Astrocyte of the cerebellum (primary cell): ENCODE measurements around the gene TLE5.

Experiments used
- DNase-seq: peaks from one replicate; pipeline ENCODE4 v3.0.0-alpha.2; 2011; ENCODE audit warnings: low read depth
- H3K4me3 ChIP-seq: 2 replicates; pipeline ENCODE4 v1.5.1; 2011; ENCODE audit warnings: mild to moderate bottlenecking, low read depth, low read length, moderate library complexity
- CTCF ChIP-seq: IDR thresholded peaks from 2 replicates; pipeline ENCODE4 v1.5.1; 2012; ENCODE audit warnings: low read length, low read depth, moderate library complexity, mild to moderate bottlenecking; ENCODE audit errors: missing control alignments
- in situ Hi-C: cut with HindIII; loops from 2 replicates; pipeline ENCODE4 v1.10.0; 2017; ENCODE audit warnings: low sequenced_read_pairs

Gene TLE5

GRCh38 chr19:3073159-3073563 lies 10.9 kb upstream of the TLE5 start:
- in situ Hi-C loops, result no loop called here
- H3K4me3 ChIP-seq, result no peak overlapping the region
- no peak for TF ChIP-seq CTCF
- peak; percentile 35 for DNase-seq

- DNase-seq, result no peak
Measured at GRCh38 chr19:3071768-3072167, 9.5 kb upstream of the TLE5 start.

GRCh38 chr19:3068071-3068470 lies 5.8 kb upstream of the TLE5 start:
- H3K4me3 ChIP-seq, result no peak overlapping the region
- in situ Hi-C loops, result no loop called here
- no peak for DNase-seq
- TF ChIP-seq CTCF, result no peak

More at GRCh38 chr19:3071768-3072167, 9.5 kb upstream of the TLE5 start:
- no peak overlapping the region for H3K4me3 ChIP-seq
- TF ChIP-seq CTCF, result no peak
- in situ Hi-C loops, result no loop called here

DNA sequence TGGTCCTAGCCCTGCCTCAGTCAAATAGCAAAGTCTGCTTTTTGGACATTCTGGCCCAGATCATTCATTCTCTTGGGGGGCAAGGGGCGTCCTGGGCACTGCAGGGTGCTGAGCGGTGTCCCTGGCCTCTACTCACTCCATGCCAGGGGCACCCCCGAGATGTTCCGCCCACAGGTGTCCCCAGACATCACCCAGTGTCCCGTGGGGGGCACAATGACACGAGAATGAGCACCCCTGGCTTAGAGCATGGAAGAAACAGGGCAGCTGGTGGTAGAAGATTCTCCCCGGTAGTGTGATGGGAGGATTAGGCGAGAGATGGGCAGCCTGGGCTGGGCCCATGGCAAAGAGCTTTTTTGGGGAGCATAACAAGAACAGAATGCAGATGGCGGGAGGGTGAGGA lies 5.3 kb upstream of the TLE5 start:
- TF ChIP-seq CTCF, result no peak
- DNase-seq, result no peak
- H3K4me3 ChIP-seq, result no peak overlapping the region
- in situ Hi-C loops, result no loop called here

GRCh38 chr19:3066482-3067049 lies 4.3 kb upstream of the TLE5 start:
- in situ Hi-C loops, result no loop called here
- no peak for TF ChIP-seq CTCF
- no peak for DNase-seq
- no peak overlapping the region for H3K4me3 ChIP-seq

DNA sequence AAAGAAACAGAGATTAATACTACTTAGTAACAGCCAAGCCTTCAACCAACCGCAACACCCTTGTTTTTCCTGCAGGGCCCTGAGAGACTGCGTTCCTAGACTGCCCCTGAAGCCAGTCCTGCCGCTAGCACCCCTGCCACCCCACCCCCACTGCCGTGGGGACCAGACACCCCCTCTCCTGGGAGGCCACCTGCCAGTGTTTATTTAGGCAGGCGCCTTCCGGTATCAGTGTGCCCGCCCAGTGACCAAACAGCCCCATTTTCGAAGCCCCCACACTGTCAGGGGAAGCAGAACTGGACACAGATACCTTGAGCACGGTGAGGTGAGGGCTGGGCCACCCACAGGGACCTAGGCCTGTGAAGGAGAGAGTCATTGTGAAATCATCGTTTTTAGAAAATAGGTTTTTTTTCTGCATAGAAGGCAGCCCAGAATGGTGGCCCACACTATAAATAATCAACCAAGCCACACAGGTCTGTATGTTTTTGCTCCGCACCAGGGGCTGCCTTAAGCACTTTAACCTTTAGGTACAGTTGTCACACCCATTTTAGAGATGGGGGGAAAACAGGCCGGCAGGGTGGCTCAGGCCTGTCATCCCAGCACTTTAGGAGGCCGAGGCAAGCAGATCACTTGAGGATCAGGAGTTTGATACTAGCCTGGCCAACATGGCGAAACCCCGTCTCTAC lies 3.5 kb upstream of the TLE5 start:
- no peak overlapping the region for H3K4me3 ChIP-seq
- no peak for DNase-seq

More for the DNA sequence above, 3.5 kb upstream of the TLE5 start:
- TF ChIP-seq CTCF, result no peak
- in situ Hi-C loops, result no loop called here
